HEK293T (cell line): Measurements from ENCODE around the gene TBX21.

ENCODE experiments used
- CTCF ChIA-PET: fragments of 350-600 bp; formaldehyde crosslinking; extraction: SDS; loops from one replicate; lab custom pipeline; 2021; ENCODE audit warnings: antibody characterized with exemption, inconsistent platforms; lab: Yijun Ruan, JAX
- POLR2A ChIA-PET: fragments of 350-600 bp; formaldehyde crosslinking; extraction: SDS; loops from one replicate; lab custom pipeline; 2020; ENCODE audit warnings: antibody characterized with exemption, inconsistent platforms; lab: Yijun Ruan, JAX
- DNase-seq: peaks from one replicate; pipeline ENCODE4 v3.0.0; 2012; ENCODE audit warnings: mixed read lengths; ENCODE audit errors: extremely low spot score
- ARNT ChIP-seq: fragments of 450-650 bp; IDR thresholded peaks from 2 replicates; pipeline ENCODE4 v1.6.1; 2017; ENCODE audit warnings: mild to moderate bottlenecking
- BHLHE40 ChIP-seq: fragments of 450-650 bp; IDR thresholded peaks from 2 replicates; pipeline ENCODE4 v1.6.1; 2016; ENCODE audit warnings: mild to moderate bottlenecking, moderate library complexity, borderline replicate concordance
- CTBP1 ChIP-seq: fragments of 450-650 bp; IDR thresholded peaks from 2 replicates; pipeline ENCODE4 v1.6.1; 2016; ENCODE audit warnings: borderline replicate concordance
- ELF4 ChIP-seq: fragments of 450-650 bp; IDR thresholded peaks from 2 replicates; pipeline ENCODE4 v1.6.1; 2017; ENCODE audit warnings: antibody characterized with exemption
- FOXA1 ChIP-seq: fragments of 450-650 bp; IDR thresholded peaks from 2 replicates; pipeline ENCODE4 v1.6.1; 2016; ENCODE audit warnings: mild to moderate bottlenecking
- FOXK2 ChIP-seq: fragments of 450-650 bp; IDR thresholded peaks from 2 replicates; pipeline ENCODE4 v1.6.1; 2016; ENCODE audit warnings: mild to moderate bottlenecking
- FOXM1 ChIP-seq: fragments of 450-650 bp; IDR thresholded peaks from 2 replicates; pipeline ENCODE4 v1.6.1; 2017; ENCODE audit warnings: mild to moderate bottlenecking, borderline replicate concordance
- HDGF ChIP-seq: fragments of 450-650 bp; IDR thresholded peaks from 2 replicates; pipeline ENCODE4 v1.6.1; 2017; ENCODE audit warnings: antibody characterized with exemption, borderline replicate concordance
- L3MBTL2 ChIP-seq: fragments of 450-650 bp; conservative IDR thresholded peaks from 2 replicates; pipeline ENCODE4 v1.6.1; 2016; ENCODE audit warnings: mild to moderate bottlenecking
- LEF1 ChIP-seq: fragments of 450-650 bp; IDR thresholded peaks from 2 replicates; pipeline ENCODE4 v1.6.1; 2017; ENCODE audit warnings: mild to moderate bottlenecking, borderline replicate concordance
- NFRKB ChIP-seq: fragments of 450-650 bp; IDR thresholded peaks from 2 replicates; pipeline ENCODE4 v1.6.1; 2016; ENCODE audit warnings: mild to moderate bottlenecking, moderate library complexity
- PKNOX1 ChIP-seq: fragments of 450-650 bp; IDR thresholded peaks from 2 replicates; pipeline ENCODE4 v1.6.1; 2016
- SP1 ChIP-seq: fragments of 450-650 bp; IDR thresholded peaks from 2 replicates; pipeline ENCODE4 v1.6.1; 2017
- SUZ12 ChIP-seq: fragments of 450-650 bp; IDR thresholded peaks from 2 replicates; pipeline ENCODE4 v1.6.1; 2016; ENCODE audit warnings: mild to moderate bottlenecking
- TARDBP ChIP-seq: fragments of 450-650 bp; IDR thresholded peaks from 2 replicates; pipeline ENCODE4 v1.6.1; 2016
- ZNF384 ChIP-seq: fragments of 450-650 bp; IDR thresholded peaks from 2 replicates; pipeline ENCODE4 v1.6.1; 2016

The TBX21 gene

GRCh38 chr17:47781397-47781796 is 48.4 kb downstream of the TBX21 start:
- TF ChIP-seq HDGF (no peak), SUZ12 (no peak), TARDBP (no peak), SP1 (no peak), ELF4 (no peak), CTBP1 (no peak), L3MBTL2 (no peak), FOXK2 (no peak), FOXM1 (no peak), ZNF384 (no peak), NFRKB (no peak)
- POLR2A ChIA-PET, result interaction anchor here (1.2 to 2.0 kb wide), 2 partner anchors 9 to 50 kb away, joined by 3 to 5 read pairs; partner anchors contain the start of genes LRRC46 and MRPL10
- DNase-seq, result no peak
- CTCF ChIA-PET, result interaction anchor here (0.6 kb wide), 1 partner anchor 23 kb away, joined by 3 read pairs; no protein-coding TSS in a partner anchor

GRCh38 chr17:47785538-47786123 is 52.6 kb downstream of the TBX21 start:
- CTCF ChIA-PET, result no interaction called here
- POLR2A ChIA-PET, result interaction anchor here (0.6 kb wide), 1 partner anchor 14 kb away, joined by 3 read pairs; no protein-coding TSS in a partner anchor
- DNase-seq, result peak; percentile 48
- TF ChIP-seq SUZ12 (no peak), HDGF (no peak), TARDBP (no peak), PKNOX1 (no peak), SP1 (no peak), FOXK2 (no peak), NFRKB (no peak), FOXA1 (no peak), ZNF384 (no peak), FOXM1 (no peak), LEF1 (no peak), ELF4 (no peak), BHLHE40 (no peak)

GRCh38 chr17:47789611-47790561 is 56.9 kb downstream of the TBX21 start:
- POLR2A ChIA-PET, result interaction anchor here (1.0 kb wide), 2 partner anchors 10 to 32 kb away, joined by 3 to 5 read pairs; partner anchors contain the start of gene OSBPL7
- peak; percentile 85 for DNase-seq
- no peak for TF ChIP-seq BHLHE40
- peak; percentile 71 for TF ChIP-seq L3MBTL2
- CTCF ChIA-PET, result interaction anchor here (0.6 to 1.1 kb wide), 4 partner anchors 8 to 97 kb away, joined by 3 to 4 read pairs (median 4); no protein-coding TSS in a partner anchor

- ChIA-PET POLR2A (no interaction called here), CTCF (no interaction called here)
- DNase-seq, result no peak
- TF ChIP-seq ELF4, result no peak
- no peak for TF ChIP-seq LEF1
- no peak for TF ChIP-seq FOXK2
- no peak for TF ChIP-seq FOXM1
- TF ChIP-seq HDGF, result no peak
- TF ChIP-seq SP1, result no peak
- no peak for TF ChIP-seq BHLHE40
Measured at GRCh38 chr17:47791025-47791424, 58.0 kb downstream of the TBX21 start.

GRCh38 chr17:47792457-47792856 is 59.4 kb downstream of the TBX21 start:
- POLR2A ChIA-PET, result no interaction called here
- TF ChIP-seq FOXM1, result no peak
- no peak for TF ChIP-seq CTBP1
- no peak for TF ChIP-seq BHLHE40
- TF ChIP-seq ELF4, result no peak
- no peak for TF ChIP-seq ZNF384
- TF ChIP-seq PKNOX1, result no peak
- no peak for TF ChIP-seq NFRKB
- TF ChIP-seq ARNT, result no peak
- TF ChIP-seq SUZ12, result no peak
- no peak for TF ChIP-seq LEF1
- TF ChIP-seq SP1, result no peak
- no peak for TF ChIP-seq TARDBP
- TF ChIP-seq FOXA1, result no peak
- TF ChIP-seq HDGF, result no peak
- no peak for TF ChIP-seq L3MBTL2
- TF ChIP-seq FOXK2, result no peak
- DNase-seq, result no peak
- CTCF ChIA-PET, result interaction anchor here (0.9 kb wide), 1 partner anchor 9 kb away, joined by 3 read pairs; no protein-coding TSS in a partner anchor

GRCh38 chr17:47792979-47793378 is 59.9 kb downstream of the TBX21 start:
- ChIA-PET CTCF (interaction anchor here (0.9 kb wide), 1 partner anchor 9 kb away, joined by 3 read pairs; no protein-coding TSS in a partner anchor), POLR2A (no interaction called here)
- no peak for DNase-seq
- no peak for TF ChIP-seq BHLHE40
- no peak for TF ChIP-seq FOXK2
- no peak for TF ChIP-seq FOXM1
- no peak for TF ChIP-seq ARNT
- TF ChIP-seq PKNOX1, result no peak
- no peak for TF ChIP-seq FOXA1
- TF ChIP-seq ELF4, result no peak
